ENCODE measurements around the gene ATG5.
A peak's percentile ranks its signal among the peaks of the same experiment; 100 is the strongest.

The ATG5 gene

GRCh38 chr6:106325336-106326178 lies at the start of gene ATG5:
Gene ATG5 (minus strand): TSS chr6:106325760. CDS start chr6:106316208, 9,552 bp downstream.
- DNase-seq (ENCODE audit: low read depth) = peak; percentile 98
- H3K4me3 ChIP-seq (ENCODE audit: control insufficient read depth, low read depth, low read length) = peak within 1 kb of the TSS; percentile 99
- TF ChIP-seq CTCF (conservative IDR thresholded peaks at IDR 0.05; ENCODE audit: control insufficient read depth, insufficient read depth, low read depth, low read length) = no peak

GRCh38 chr6:106373502-106374239 lies 48.1 kb upstream of the ATG5 start:
- TF ChIP-seq CTCF (conservative IDR thresholded peaks at IDR 0.05; ENCODE audit: control insufficient read depth, insufficient read depth, low read depth, low read length) = no peak
- no peak for DNase-seq (ENCODE audit: low read depth)
- H3K4me3 ChIP-seq (ENCODE audit: control insufficient read depth, low read depth, low read length) = no peak overlapping the region

- no peak for DNase-seq (ENCODE audit: low read depth)
- TF ChIP-seq CTCF (conservative IDR thresholded peaks at IDR 0.05; ENCODE audit: control insufficient read depth, insufficient read depth, low read depth, low read length) = no peak
- no peak overlapping the region for H3K4me3 ChIP-seq (ENCODE audit: control insufficient read depth, low read depth, low read length)
Observed at GRCh38 chr6:106372838-106373501, 47.4 kb upstream of the ATG5 start.

- TF ChIP-seq CTCF (conservative IDR thresholded peaks at IDR 0.05; ENCODE audit: control insufficient read depth, insufficient read depth, low read depth, low read length) = no peak
- no peak overlapping the region for H3K4me3 ChIP-seq (ENCODE audit: control insufficient read depth, low read depth, low read length)
- DNase-seq (ENCODE audit: low read depth) = no peak
Observed at GRCh38 chr6:106370639-106371038, 45.1 kb upstream of the ATG5 start.

- DNase-seq (ENCODE audit: low read depth) = no peak
- no peak overlapping the region for H3K4me3 ChIP-seq (ENCODE audit: control insufficient read depth, low read depth, low read length)
- TF ChIP-seq CTCF (conservative IDR thresholded peaks at IDR 0.05; ENCODE audit: control insufficient read depth, insufficient read depth, low read depth, low read length) = no peak
Observed at GRCh38 chr6:106369739-106370138, 44.2 kb upstream of the ATG5 start.

GRCh38 chr6:106363401-106364138 lies 38.0 kb upstream of the ATG5 start:
- no peak for DNase-seq (ENCODE audit: low read depth)
- H3K4me3 ChIP-seq (ENCODE audit: control insufficient read depth, low read depth, low read length) = no peak overlapping the region
- no peak for TF ChIP-seq CTCF (conservative IDR thresholded peaks at IDR 0.05; ENCODE audit: control insufficient read depth, insufficient read depth, low read depth, low read length)

All from fibroblast of mammary gland (primary cell).